ENCODE measurements around the gene SETD3.

DNA sequence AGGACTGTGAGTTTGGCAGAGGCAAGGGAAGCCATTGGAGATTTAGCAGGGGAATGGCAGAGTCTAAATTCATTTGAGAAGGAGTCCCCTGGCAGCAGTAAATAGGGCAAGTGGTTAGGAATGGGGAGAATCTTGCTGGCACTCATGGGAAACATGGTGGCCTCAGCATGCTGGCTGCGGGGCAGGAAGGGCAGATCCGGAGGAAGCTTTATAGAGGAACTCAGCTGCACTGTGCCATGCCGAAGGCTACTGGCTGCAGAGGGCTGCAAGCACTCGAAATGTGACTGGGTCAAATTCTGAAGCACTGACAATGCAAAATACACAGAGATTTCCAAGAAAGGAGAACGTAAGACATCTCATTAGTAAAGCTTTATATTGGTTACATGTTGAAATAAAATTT lies 24.4 kb upstream of the SETD3 start:
- no peak for TF ChIP-seq EZH2 (IDR thresholded peaks at IDR 0.05; ENCODE audit: insufficient read depth, poor library complexity, severe bottlenecking)
- TF ChIP-seq EZH2phosphoT487 (IDR thresholded peaks at IDR 0.05; ENCODE audit: insufficient read depth, low read depth) = no peak

Measured in GM23248 (cell line).